Measurements from ENCODE around the gene PMM2.

DNA sequence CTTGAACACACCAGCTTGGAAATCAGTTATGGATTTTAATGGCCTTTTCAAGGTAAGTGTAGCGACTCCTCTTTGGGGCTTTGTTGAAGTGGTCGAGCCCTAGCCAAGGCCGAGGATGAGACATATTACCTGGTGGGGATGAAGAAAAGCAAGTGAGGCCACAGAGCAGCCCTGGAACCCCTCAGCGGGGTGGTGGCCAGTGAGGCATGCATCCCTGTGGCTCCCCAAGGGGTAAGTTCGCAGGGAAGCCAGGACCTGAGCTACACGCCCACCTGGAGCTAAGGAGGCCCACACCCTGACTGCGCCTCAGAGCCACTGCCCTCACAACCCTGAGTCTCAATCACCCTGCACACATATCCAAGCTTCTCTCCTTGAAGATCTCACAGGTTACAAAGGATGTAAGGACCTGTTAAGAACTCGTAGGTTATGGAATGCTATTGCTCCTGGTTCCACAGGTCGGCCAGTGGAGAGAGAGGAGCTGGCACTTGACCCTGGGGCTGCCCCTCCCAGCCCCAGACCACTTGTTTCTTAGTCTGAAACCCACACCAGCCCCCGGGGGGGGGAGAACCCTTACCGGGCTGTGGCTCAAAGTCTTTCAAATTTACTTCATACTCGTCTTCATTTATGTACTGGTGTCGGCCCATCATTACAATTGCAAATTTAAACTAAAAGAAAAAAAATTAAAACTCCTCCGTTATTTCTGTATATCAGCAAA lies 96.5 kb downstream of the PMM2 start:
- TF ChIP-seq CTCF (IDR thresholded peaks at IDR 0.05): no peak
- no peak for TF ChIP-seq POLR2AphosphoS5 (IDR thresholded peaks at IDR 0.05; ENCODE audit: low read depth, low read length)
- no peak for TF ChIP-seq SIN3A (IDR thresholded peaks at IDR 0.05; ENCODE audit: borderline replicate concordance, insufficient read depth, low read depth, low read length)
- no peak for TF ChIP-seq TCF7L2 (IDR thresholded peaks at IDR 0.05; ENCODE audit: low read depth, low read length)
- TF ChIP-seq, protein P1, sequence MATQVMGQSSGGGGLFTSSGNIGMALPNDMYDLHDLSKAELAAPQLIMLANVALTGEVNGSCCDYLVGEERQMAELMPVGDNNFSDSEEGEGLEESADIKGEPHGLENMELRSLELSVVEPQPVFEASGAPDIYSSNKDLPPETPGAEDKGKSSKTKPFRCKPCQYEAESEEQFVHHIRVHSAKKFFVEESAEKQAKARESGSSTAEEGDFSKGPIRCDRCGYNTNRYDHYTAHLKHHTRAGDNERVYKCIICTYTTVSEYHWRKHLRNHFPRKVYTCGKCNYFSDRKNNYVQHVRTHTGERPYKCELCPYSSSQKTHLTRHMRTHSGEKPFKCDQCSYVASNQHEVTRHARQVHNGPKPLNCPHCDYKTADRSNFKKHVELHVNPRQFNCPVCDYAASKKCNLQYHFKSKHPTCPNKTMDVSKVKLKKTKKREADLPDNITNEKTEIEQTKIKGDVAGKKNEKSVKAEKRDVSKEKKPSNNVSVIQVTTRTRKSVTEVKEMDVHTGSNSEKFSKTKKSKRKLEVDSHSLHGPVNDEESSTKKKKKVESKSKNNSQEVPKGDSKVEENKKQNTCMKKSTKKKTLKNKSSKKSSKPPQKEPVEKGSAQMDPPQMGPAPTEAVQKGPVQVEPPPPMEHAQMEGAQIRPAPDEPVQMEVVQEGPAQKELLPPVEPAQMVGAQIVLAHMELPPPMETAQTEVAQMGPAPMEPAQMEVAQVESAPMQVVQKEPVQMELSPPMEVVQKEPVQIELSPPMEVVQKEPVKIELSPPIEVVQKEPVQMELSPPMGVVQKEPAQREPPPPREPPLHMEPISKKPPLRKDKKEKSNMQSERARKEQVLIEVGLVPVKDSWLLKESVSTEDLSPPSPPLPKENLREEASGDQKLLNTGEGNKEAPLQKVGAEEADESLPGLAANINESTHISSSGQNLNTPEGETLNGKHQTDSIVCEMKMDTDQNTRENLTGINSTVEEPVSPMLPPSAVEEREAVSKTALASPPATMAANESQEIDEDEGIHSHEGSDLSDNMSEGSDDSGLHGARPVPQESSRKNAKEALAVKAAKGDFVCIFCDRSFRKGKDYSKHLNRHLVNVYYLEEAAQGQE (IDR thresholded peaks at IDR 0.05; ENCODE audit: insufficient read depth in 1 of 2, low read depth in 2 of 2, low read length in 1 of 2): no peak
